ENCODE data around the gene NME8. TPM values are rescaled to one million over a fixed set of nuclear protein-coding genes. Genes with fewer than 3 reads are reported as not detected.

NME8 gene
- total and polyA plus RNA-seq, 2 donors (not counting 3 experiments of a cell fraction or from before 2014, with no cell fraction given): not detected

- ChIA-PET CTCF (interaction anchor here (0.8 to 1.7 kb wide), 2 partner anchors 16 to 31 kb away, joined by 5 to 6 read pairs; partner anchors contain the start of gene SFRP4), POLR2A (no interaction called here)
- FAIRE-seq (no peak), DNase-seq (ENCODE audit: low read depth, low spot score) (no peak)
- H3K4me1 ChIP-seq (ENCODE audit: control insufficient read depth, extremely low read depth, insufficient read depth, low read length): no peaks in the 10 kb centered on the region
- no peak for TF ChIP-seq POLR2AphosphoS5 (IDR thresholded peaks at IDR 0.05; ENCODE audit: insufficient read depth, low read depth, low read length)
- TF ChIP-seq MYC (IDR thresholded peaks at IDR 0.05; ENCODE audit: low read depth, low read length): no peak
- no peak for TF ChIP-seq CTCF (IDR thresholded peaks at IDR 0.05; ENCODE audit: extremely low read depth in 1 of 2, insufficient read depth in 1 of 2, low read depth in 1 of 2, low read length in 2 of 2)
- H3K9ac ChIP-seq (replicated peaks; ENCODE audit: extremely low read depth, insufficient read depth, low read length): no peak overlapping the region
- dilution Hi-C loops (cut with MboI; ENCODE audit: extremely low pct_ligation_motif_present, low sequenced_read_pairs): no loop called here
- H2AFZ ChIP-seq (ENCODE audit: low read depth, low read length): no peak overlapping the region
- intact Hi-C loops (cut with micrococcal nuclease): no loop called here
- no peaks in the 10 kb centered on the region for H3K79me2 ChIP-seq (ENCODE audit: control insufficient read depth, insufficient read depth, low read length)
- no peak overlapping the region for H3K4me2 ChIP-seq (ENCODE audit: insufficient read depth, low read length)
- H4K20me1 ChIP-seq (replicated peaks; ENCODE audit: control insufficient read depth, extremely low read depth, insufficient read depth, low read length): no peaks in the 10 kb centered on the region
- no peaks in the 10 kb centered on the region for H3K27me3 ChIP-seq (ENCODE audit: control insufficient read depth in 2 of 2, insufficient read depth in 2 of 2, low read length in 2 of 2)
- H3K4me3 ChIP-seq (replicated peaks in 1 of 3; ENCODE audit: insufficient read depth in 1 of 3, low read depth in 1 of 3, low read length in 3 of 3): no peak overlapping the region
- H3K27ac ChIP-seq (ENCODE audit: insufficient read depth, low read depth, low read length): no peak overlapping the region
- no peaks in the 10 kb centered on the region for H3K9me1 ChIP-seq (replicated peaks; ENCODE audit: control insufficient read depth, extremely low read depth, insufficient read depth, low read length)
- H3K9me3 ChIP-seq (replicated peaks; ENCODE audit: control insufficient read depth, insufficient read depth, low read length): no peaks in the 10 kb centered on the region
- H3K36me3 ChIP-seq (ENCODE audit: control insufficient read depth in 2 of 2, extremely low read depth in 1 of 2, insufficient read depth in 2 of 2, low read length in 2 of 2): no peaks in the 10 kb centered on the region
- BruUV-seq (replicated peaks): no TSS peak
Observed at GRCh38 chr7:37933018-37933566, 84.7 kb downstream of the NME8 start.

GRCh38 chr7:37942934-37943610 is 94.7 kb downstream of the NME8 start:
- no peak for TF ChIP-seq MAX (IDR thresholded peaks at IDR 0.05; ENCODE audit: insufficient read depth, insufficient read length)
- TF ChIP-seq JUN (IDR thresholded peaks at IDR 0.05; ENCODE audit: borderline replicate concordance, insufficient read depth, insufficient read length, low read depth): no peak
- TF ChIP-seq FOS (IDR thresholded peaks at IDR 0.05; ENCODE audit: borderline replicate concordance, insufficient read depth, low read length): no peak
- no peak for TF ChIP-seq POLR2AphosphoS5 (IDR thresholded peaks at IDR 0.05; ENCODE audit: insufficient read depth, low read depth, low read length)
- TF ChIP-seq GATA2 (IDR thresholded peaks at IDR 0.05; ENCODE audit: insufficient read depth, insufficient read length, low read depth, low read length): no peak
- TF ChIP-seq MYC (IDR thresholded peaks at IDR 0.05; ENCODE audit: low read depth, low read length): no peak
- no peak for TF ChIP-seq POLR2A (IDR thresholded peaks at IDR 0.05; ENCODE audit: low read depth, low read length)
- no peak for TF ChIP-seq CTCF (IDR thresholded peaks at IDR 0.05; ENCODE audit: extremely low read depth in 1 of 2, insufficient read depth in 1 of 2, low read depth in 1 of 2, low read length in 2 of 2)
- no peak for TF ChIP-seq EZH2 (IDR thresholded peaks at IDR 0.05; ENCODE audit: borderline replicate concordance, low read depth, low read length, severe bottlenecking)
- intact Hi-C loops (cut with micrococcal nuclease) (no loop called here), dilution Hi-C loops (cut with MboI; ENCODE audit: extremely low pct_ligation_motif_present, low sequenced_read_pairs) (no loop called here)
- Histone ChIP-seq H2AFZ (ENCODE audit: low read depth, low read length) (no peak overlapping the region), H3K9me3 (replicated peaks; ENCODE audit: control insufficient read depth, insufficient read depth, low read length) (no peaks in the 10 kb centered on the region), H3K27me3 (ENCODE audit: control insufficient read depth in 2 of 2, insufficient read depth in 2 of 2, low read length in 2 of 2) (no peaks in the 10 kb centered on the region), H4K20me1 (replicated peaks; ENCODE audit: control insufficient read depth, extremely low read depth, insufficient read depth, low read length) (no peaks in the 10 kb centered on the region), H3K27ac (ENCODE audit: insufficient read depth, low read depth, low read length) (no peak overlapping the region), H3K4me1 (ENCODE audit: control insufficient read depth, extremely low read depth, insufficient read depth, low read length) (no peaks in the 10 kb centered on the region), H3K36me3 (ENCODE audit: control insufficient read depth in 2 of 2, extremely low read depth in 1 of 2, insufficient read depth in 2 of 2, low read length in 2 of 2) (no peaks in the 10 kb centered on the region), H3K9ac (replicated peaks; ENCODE audit: extremely low read depth, insufficient read depth, low read length) (no peak overlapping the region), H3K4me2 (ENCODE audit: insufficient read depth, low read length) (no peak overlapping the region), H3K79me2 (ENCODE audit: control insufficient read depth, insufficient read depth, low read length) (no peaks in the 10 kb centered on the region), H3K9me1 (replicated peaks; ENCODE audit: control insufficient read depth, extremely low read depth, insufficient read depth, low read length) (no peaks in the 10 kb centered on the region), H3K4me3 (replicated peaks in 1 of 3; ENCODE audit: insufficient read depth in 1 of 3, low read depth in 1 of 3, low read length in 3 of 3) (no peak overlapping the region)
- DNase-seq (ENCODE audit: low read depth, low spot score): no peak
- no peak for FAIRE-seq
- CTCF ChIA-PET: interaction anchor here (1.0 kb wide), 1 partner anchor 26 kb away, joined by 3 read pairs; no protein-coding TSS in a partner anchor
- BruUV-seq (replicated peaks): no TSS peak
- POLR2A ChIA-PET: no interaction called here

Data from endothelial cell of umbilical vein (primary cell).